IMR-90 (cell line): ENCODE data around the gene C17orf100. TPM values are rescaled to one million over a fixed set of nuclear protein-coding genes. Genes with fewer than 3 reads are reported as not detected.

Source experiments
- ATAC-seq: fragments of 200-7000 bp; cut with Tn5 transposase; 2 replicates; pipeline ENCODE4 v1.9.1; 2020; ENCODE audit warnings: low read depth, mild to moderate bottlenecking, moderate library complexity
- BruUV-seq: library from RNA; stranded (reverse); fragments of 400-500 nt; replicated peaks from 2 replicates; lab custom pipeline; 2021; lab: Mats Ljungman, UMichigan
- CTCF ChIA-PET: fragments of 300-600 bp; formaldehyde crosslinking; extraction: SDS; loops from one replicate; lab custom pipeline; 2021; ENCODE audit warnings: antibody characterized with exemption; lab: Yijun Ruan, JAX
- POLR2A ChIA-PET: fragments of 300-600 bp; sonication (Branson Sonifier 250); formaldehyde crosslinking; loops from one replicate; lab custom pipeline; 2022; ENCODE audit warnings: antibody characterized with exemption; ENCODE audit not compliant: unreplicated experiment; lab: Charles Lee
- DNase-seq: peaks from one replicate; pipeline ENCODE4 v3.0.0; 2013
- H2AFZ ChIP-seq: replicated peaks from 2 replicates; pipeline ENCODE3; 2013; ENCODE audit warnings: low read length, mild to moderate bottlenecking; ENCODE audit not compliant: poor library complexity
- H2AK5ac ChIP-seq: 2 replicates; pipeline ENCODE4 v1.6.1; 2013; ENCODE audit warnings: low read depth, low read length, inconsistent platforms
- H2AK9ac ChIP-seq: replicated peaks from 2 replicates; pipeline ENCODE3; 2013; ENCODE audit warnings: mild to moderate bottlenecking, low read depth, low read length, moderate library complexity; ENCODE audit not compliant: poor library complexity
- H2BK120ac ChIP-seq: 2 replicates; pipeline ENCODE4 v1.6.1; 2013; ENCODE audit warnings: low read depth, low read length, inconsistent platforms
- H2BK15ac ChIP-seq: 3 replicates; pipeline ENCODE4 v1.6.1; 2013; ENCODE audit warnings: low read depth, low read length, inconsistent platforms
- H2BK20ac ChIP-seq: 2 replicates; pipeline ENCODE4 v1.6.1; 2013; ENCODE audit warnings: low read depth, mild to moderate bottlenecking, inconsistent platforms, low read length, moderate library complexity
- H2BK5ac ChIP-seq: 2 replicates; pipeline ENCODE4 v1.6.1; 2013; ENCODE audit warnings: mild to moderate bottlenecking, low read depth, low read length, inconsistent platforms; ENCODE audit not compliant: poor library complexity, severe bottlenecking
- H3K14ac ChIP-seq: replicated peaks from 2 replicates; pipeline ENCODE4 v1.6.1; 2013; ENCODE audit warnings: low read depth, low read length, inconsistent platforms
- H3K18ac ChIP-seq: 2 replicates; pipeline ENCODE4 v1.6.1; 2013; ENCODE audit warnings: low read depth, low read length, control low read depth
- H3K23ac ChIP-seq: 2 replicates; pipeline ENCODE4 v1.6.1; 2013; ENCODE audit warnings: low read depth, low read length, inconsistent platforms
- H3K27ac ChIP-seq: 2 replicates; pipeline ENCODE4 v1.5.1; 2013; ENCODE audit warnings: mild to moderate bottlenecking, control low read depth, low read length; ENCODE audit not compliant: insufficient read depth
- H3K27me3 ChIP-seq: 2 replicates; pipeline ENCODE4 v1.6.1; 2013; ENCODE audit warnings: low read length; ENCODE audit not compliant: control insufficient read depth, insufficient read depth
- H3K36me3 ChIP-seq: 2 replicates; pipeline ENCODE4 v1.6.1; 2013; ENCODE audit warnings: low read length, mixed read lengths; ENCODE audit not compliant: control insufficient read depth, insufficient read depth
- H3K4ac ChIP-seq: 2 replicates; pipeline ENCODE4 v1.6.1; 2013; ENCODE audit warnings: low read depth, low read length, inconsistent platforms
- H3K4me1 ChIP-seq: 2 replicates; pipeline ENCODE4 v1.6.1; 2013; ENCODE audit warnings: low read length, mixed read lengths; ENCODE audit not compliant: control insufficient read depth, insufficient read depth
- H3K4me2 ChIP-seq: 2 replicates; pipeline ENCODE4 v1.6.1; 2013; ENCODE audit warnings: low read depth, mild to moderate bottlenecking, control low read depth, low read length, moderate library complexity
- H3K4me3 ChIP-seq: 2 replicates; pipeline ENCODE4 v1.5.1; 2013; ENCODE audit warnings: low read depth, mild to moderate bottlenecking, control low read depth, low read length, moderate library complexity; ENCODE audit not compliant: insufficient read depth
- H3K56ac ChIP-seq: 2 replicates; pipeline ENCODE4 v1.6.1; 2013; ENCODE audit warnings: low read length, inconsistent platforms; ENCODE audit not compliant: insufficient read depth; ENCODE audit errors: extremely low read depth
- H3K79me1 ChIP-seq, 2 experiments: 2 replicates each; pipeline ENCODE4 v1.6.1; 2013; ENCODE audit warnings: low read length in 2 of 2, inconsistent platforms in 1 of 2, low read depth in 1 of 2
- H3K9ac ChIP-seq: 2 replicates; pipeline ENCODE4 v1.6.1; 2013; ENCODE audit warnings: low read depth, low read length, control low read depth
- H3K9me1 ChIP-seq: 2 replicates; pipeline ENCODE4 v1.6.1; 2013; ENCODE audit warnings: low read length, inconsistent platforms; ENCODE audit not compliant: insufficient read depth
- H3K9me3 ChIP-seq: 2 replicates; pipeline ENCODE4 v1.6.1; 2013; ENCODE audit warnings: low read length; ENCODE audit not compliant: control insufficient read depth, insufficient read depth
- H4K20me1 ChIP-seq: 2 replicates; pipeline ENCODE4 v1.6.1; 2013; ENCODE audit warnings: low read length, inconsistent platforms; ENCODE audit not compliant: insufficient read depth
- H4K5ac ChIP-seq: 2 replicates; pipeline ENCODE4 v1.6.1; 2013; ENCODE audit warnings: mild to moderate bottlenecking, low read depth, low read length, control low read depth
- H4K8ac ChIP-seq, 2 experiments: 2 replicates each; pipeline ENCODE4 v1.6.1; 2013; ENCODE audit warnings: low read depth in 2 of 2, low read length in 2 of 2, control low read depth in 1 of 2, inconsistent platforms in 1 of 2
- H4K91ac ChIP-seq: 2 replicates; pipeline ENCODE4 v1.6.1; 2013; ENCODE audit warnings: low read depth, low read length, inconsistent platforms; ENCODE audit not compliant: insufficient read depth
- BHLHE40 ChIP-seq: fragments of 150-350 bp; IDR thresholded peaks from 2 replicates; pipeline ENCODE4 v1.6.1; 2016; ENCODE audit warnings: mild to moderate bottlenecking, low read depth, low read length
- CEBPB ChIP-seq: IDR thresholded peaks from 2 replicates; pipeline ENCODE4 v1.6.1; 2012; ENCODE audit warnings: low read depth, low read length, improper control_type of control experiment
- FOS ChIP-seq: fragments of 150-350 bp; IDR thresholded peaks from 2 replicates; pipeline ENCODE4 v1.6.1; 2016; ENCODE audit warnings: low read depth, low read length
- MAFK ChIP-seq: IDR thresholded peaks from 2 replicates; pipeline ENCODE4 v1.6.1; 2012; ENCODE audit warnings: low read depth, low read length, improper control_type of control experiment
- NFE2L2 ChIP-seq: fragments of 150-350 bp; IDR thresholded peaks from 2 replicates; pipeline ENCODE4 v1.6.1; 2016; ENCODE audit warnings: low read depth, mild to moderate bottlenecking, low read length
- POLR2A ChIP-seq: IDR thresholded peaks from 2 replicates; pipeline ENCODE4 v1.6.1; 2012; ENCODE audit warnings: mild to moderate bottlenecking, low read depth, low read length
- RAD21 ChIP-seq: IDR thresholded peaks from 2 replicates; pipeline ENCODE4 v1.6.1; 2012; ENCODE audit warnings: low read length, improper control_type of control experiment
- RCOR1 ChIP-seq: IDR thresholded peaks from 2 replicates; pipeline ENCODE4 v1.6.1; 2012; ENCODE audit warnings: mild to moderate bottlenecking, low read length, improper control_type of control experiment; ENCODE audit not compliant: insufficient replicate concordance
- RFX5 ChIP-seq: IDR thresholded peaks from 2 replicates; pipeline ENCODE4 v1.8.0; 2012; ENCODE audit warnings: low read depth, mild to moderate bottlenecking, low read length, moderate library complexity
- SMC3 ChIP-seq: fragments of 150-350 bp; IDR thresholded peaks from 2 replicates; pipeline ENCODE4 v1.6.1; 2016; ENCODE audit warnings: low read depth, mild to moderate bottlenecking, antibody characterized with exemption, low read length, moderate library complexity
- WGBS, 2 experiments: methylation state at CpG; one replicate each; pipeline versions ENCODE4 v1.1.5 to v1.1.7; 2013; ENCODE audit warnings: missing lambda C conversion rate in 2 of 2; ENCODE audit not compliant: insufficient read length in 1 of 2; ENCODE audit errors: extremely low coverage in 2 of 2; 5-methylcytosine and 5-hydroxymethylcytosine counted together
- dilution Hi-C: fragments of 300-500 bp; cut with HindIII; formaldehyde crosslinking; loops from one replicate; pipeline ENCODE4 v1.14.3; 2018; ENCODE audit warnings: low sequenced_read_pairs; ENCODE audit not compliant: unreplicated experiment
- in situ Hi-C: fragments of 300-500 bp; cut with MboI; formaldehyde crosslinking; loops from 3 replicates; pipeline ENCODE4 v1.14.3; 2019; ENCODE audit warnings: low sequenced_read_pairs, inconsistent platforms, mixed read lengths
- intact Hi-C: fragments of 100-400 bp; cut with micrococcal nuclease; formaldehyde crosslinking; loops from 2 replicates; pipeline ENCODE4 v1.10.0; 2022
- polyA plus RNA-seq, 3 experiments: library from polyadenylated mRNA; depleted of rRNA; stranded (reverse); fragments of >200 nt; gene quantifications; 2 replicates each; pipeline ENCODE4 v1.2.3, GENCODE V29; 2012; ENCODE audit warnings: low replicate concordance in 1 of 3
- total RNA-seq: library from RNA; depleted of rRNA; stranded (reverse); fragments of >200 nt; gene quantifications from 2 replicates; pipeline ENCODE4 v1.2.3, GENCODE V29; 2012
- TF ChIP-seq, protein P1 (sequence below): fragments of 150-350 bp; IDR thresholded peaks from 2 replicates; pipeline ENCODE4 v1.6.1; 2016; ENCODE audit warnings: low read depth, mild to moderate bottlenecking, low read length, moderate library complexity, borderline replicate concordance

Gene C17orf100
- total and polyA plus RNA-seq, 2 of the 4 experiments (the other 2 are of a cell fraction), result 0.18 to 1.8 TPM

DNA sequence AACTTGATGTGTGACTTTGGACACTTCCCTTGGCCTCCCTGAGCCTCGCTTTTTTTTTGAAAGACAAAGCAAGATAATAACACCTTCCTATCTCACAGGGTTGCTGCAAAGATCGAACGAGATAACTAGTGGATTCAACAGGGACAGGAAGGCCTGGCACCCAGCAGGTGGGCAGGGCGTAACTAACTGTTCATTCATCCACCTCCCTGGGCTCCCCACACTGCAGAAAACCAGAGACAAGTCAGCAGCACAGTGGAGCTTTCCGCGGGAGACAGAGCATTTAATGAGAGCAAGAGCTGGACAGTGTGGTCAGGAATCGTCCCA lies 32.9 kb downstream of the C17orf100 start:
- no TSS peak for BruUV-seq
- no peak overlapping the region for H2BK5ac ChIP-seq
- no peaks in the 10 kb centered on the region for H3K4me1 ChIP-seq
- H3K9me3 ChIP-seq, result no peaks in the 10 kb centered on the region
- H3K4me2 ChIP-seq, result no peak overlapping the region
- H4K20me1 ChIP-seq, result no peaks in the 10 kb centered on the region
- no peak overlapping the region for H4K5ac ChIP-seq
- H3K14ac ChIP-seq, result no peak overlapping the region
- H2AK5ac ChIP-seq, result no peak overlapping the region
- H3K18ac ChIP-seq, result no peak overlapping the region
- no peak overlapping the region for H3K23ac ChIP-seq
- no CpG with 5 or more reads among the region's 7 CpGs for WGBS, 2 experiments
- intact Hi-C loops (no loop called here), dilution Hi-C loops (no loop called here), in situ Hi-C loops (no loop called here)
- H2AFZ ChIP-seq, result no peak overlapping the region
- H4K8ac ChIP-seq, result no peak overlapping the region
- ChIA-PET POLR2A (no interaction called here), CTCF (no interaction called here)
- H3K4me3 ChIP-seq, result no peak overlapping the region
- no peak overlapping the region for H2AK9ac ChIP-seq
- no peak overlapping the region for H3K4ac ChIP-seq
- H4K91ac ChIP-seq, result no peak overlapping the region
- no peak overlapping the region for H2BK15ac ChIP-seq
- H3K27ac ChIP-seq, result no peak overlapping the region
- TF ChIP-seq POLR2A (no peak), RFX5 (no peak), MAFK (no peak), BHLHE40 (no peak), SMC3 (no peak), CEBPB (no peak), RAD21 (no peak), NFE2L2 (no peak), RCOR1 (no peak), FOS (no peak)
- TF ChIP-seq, protein P1, sequence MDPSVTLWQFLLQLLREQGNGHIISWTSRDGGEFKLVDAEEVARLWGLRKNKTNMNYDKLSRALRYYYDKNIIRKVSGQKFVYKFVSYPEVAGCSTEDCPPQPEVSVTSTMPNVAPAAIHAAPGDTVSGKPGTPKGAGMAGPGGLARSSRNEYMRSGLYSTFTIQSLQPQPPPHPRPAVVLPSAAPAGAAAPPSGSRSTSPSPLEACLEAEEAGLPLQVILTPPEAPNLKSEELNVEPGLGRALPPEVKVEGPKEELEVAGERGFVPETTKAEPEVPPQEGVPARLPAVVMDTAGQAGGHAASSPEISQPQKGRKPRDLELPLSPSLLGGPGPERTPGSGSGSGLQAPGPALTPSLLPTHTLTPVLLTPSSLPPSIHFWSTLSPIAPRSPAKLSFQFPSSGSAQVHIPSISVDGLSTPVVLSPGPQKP, result no peak
- H3K9me1 ChIP-seq, result no peaks in the 10 kb centered on the region
- no peaks in the 10 kb centered on the region for H3K36me3 ChIP-seq
- H2BK120ac ChIP-seq, result no peak overlapping the region
- H3K9ac ChIP-seq, result no peak overlapping the region
- H2BK20ac ChIP-seq, result no peak overlapping the region
- no peaks in the 10 kb centered on the region for H3K79me1 ChIP-seq
- DNase-seq (no peak), ATAC-seq (no peak)
- H3K27me3 ChIP-seq, result peaks cover 6% of the 10 kb centered on the region
- no peak overlapping the region for H3K56ac ChIP-seq
